ENCODE data around the gene SPRING1. TPM values are rescaled to one million over a fixed set of nuclear protein-coding genes. Genes with fewer than 3 reads are reported as not detected.

The SPRING1 gene
- total RNA-seq, 1 experiment from 2014 or later: 38.7 TPM

Other genes starting within 250 kb of the SPRING1 start
- 1.8 TPM in 1 of 2 replicates, not detected in the other for gene MAP1LC3B2, start 178.7 kb downstream of the SPRING1 start, total RNA-seq (2014; rRNA removed; shearing (Covaris generic))
- gene RNFT2, start 246 bp upstream of the SPRING1 start, total RNA-seq (2014; rRNA removed; shearing (Covaris generic)): 10.9 and 23.0 TPM in 2 replicates
- 0.55 and 0.86 TPM in 2 replicates for gene HRK, start 143.4 kb upstream of the SPRING1 start, total RNA-seq (2014; rRNA removed; shearing (Covaris generic))
- gene FBXW8, start 172.9 kb upstream of the SPRING1 start, total RNA-seq (2014; rRNA removed; shearing (Covaris generic)): 15.4 and 16.8 TPM in 2 replicates